Vagina (tissue), 2 donors: ENCODE results near the gene NUP88. TPM values are rescaled to one million over a fixed set of nuclear protein-coding genes. Genes with fewer than 3 reads are reported as not detected.

Experiments
- DNase-seq, 2 donors: peaks; one replicate each; pipeline ENCODE4 v3.0.0-alpha.2; 2017; ENCODE audit errors: extremely low spot score in 2 of 2
- H3K27ac ChIP-seq: fragments of 200-600 bp; sonication (generic); one replicate; pipeline ENCODE4 v1.5.1; 2019
- H3K27me3 ChIP-seq: fragments of 200-600 bp; sonication (generic); one replicate; pipeline ENCODE4 v1.5.1; 2019
- H3K36me3 ChIP-seq, 2 donors: fragments of 200-600 bp; sonication (generic); one replicate each; pipeline ENCODE4 v1.5.1; 2017 to 2019
- H3K4me1 ChIP-seq: fragments of 200-600 bp; sonication (generic); one replicate; pipeline ENCODE4 v1.5.1; 2019
- H3K4me3 ChIP-seq, 2 donors: fragments of 200-600 bp; sonication (generic); 1 replicate in 1 of 2; 2 replicates in 1 of 2; pipeline ENCODE4 v1.5.1; 2016 to 2019
- H3K9me3 ChIP-seq: fragments of 200-600 bp; sonication (generic); one replicate; pipeline ENCODE4 v1.5.1; 2019
- POLR2A ChIP-seq, 2 donors: fragments of 450-650 bp; IDR thresholded peaks; one replicate each; pipeline ENCODE4 v1.6.1; 2017; ENCODE audit warnings: antibody characterized with exemption in 2 of 2, mild to moderate bottlenecking in 2 of 2, moderate library complexity in 2 of 2
- POLR2AphosphoS5 ChIP-seq, 2 donors: sonication (generic); formaldehyde crosslinking; IDR thresholded peaks; one replicate each; pipeline ENCODE4 v1.9.0; 2017; ENCODE audit warnings: antibody characterized with exemption in 2 of 2, mild to moderate bottlenecking in 2 of 2, low read depth in 1 of 2; ENCODE audit not compliant: insufficient read depth in 1 of 2
- intact Hi-C: fragments of 100-400 bp; cut with DNase I; formaldehyde crosslinking; loops from one replicate; pipeline ENCODE4 v1.15.1; 2023
- total RNA-seq: library from RNA; depleted of rRNA; stranded (reverse); fragments of >200 nt; gene quantifications from one replicate; pipeline ENCODE4 v1.2.3, GENCODE V29; 2016
- TF ChIP-seq, protein P1 (sequence below), 3 experiments: fragments of 450-650 bp in 2 of 3; fragments of 200-600 bp in 1 of 3; sonication (generic) in 1 of 3; IDR thresholded peaks; one replicate each; pipeline ENCODE4 v1.5.1; 2017 to 2019; ENCODE audit warnings: antibody characterized with exemption in 3 of 3, mild to moderate bottlenecking in 2 of 3, moderate library complexity in 2 of 3

Gene NUP88
- total RNA-seq, 1 donor from 2014 or later = 72.2 TPM

DNA sequence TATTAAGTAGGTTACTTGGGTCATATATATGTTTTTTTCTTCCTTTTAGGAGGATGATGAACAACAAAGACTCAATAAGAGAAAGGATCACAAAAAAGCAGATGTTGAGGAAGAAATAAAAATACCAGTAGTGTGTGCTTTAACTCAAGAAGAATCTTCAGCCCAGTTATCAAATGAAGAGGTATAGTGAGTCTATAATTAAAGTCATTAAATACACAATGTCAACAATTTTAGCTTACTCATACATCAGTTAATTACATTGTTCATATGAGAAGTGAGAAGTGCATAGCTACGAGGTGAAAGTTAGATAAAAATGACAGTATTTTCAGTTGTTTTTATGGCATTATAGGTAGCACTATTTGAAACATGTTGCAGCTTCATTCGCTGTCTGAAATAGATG lies 65.2 kb downstream of the NUP88 start:
- intact Hi-C loops = no loop called here
- H3K27me3 ChIP-seq = no peaks in the 10 kb centered on the region
- no peak overlapping the region for H3K27ac ChIP-seq
- no peaks in the 10 kb centered on the region for H3K9me3 ChIP-seq
- H3K4me1 ChIP-seq = no peaks in the 10 kb centered on the region
- H3K4me3 ChIP-seq = no peak overlapping the region
- peaks cover 5 to 65% of the 10 kb centered on the region in 2 donors for H3K36me3 ChIP-seq
- DNase-seq = no peak
- TF ChIP-seq, protein P1, sequence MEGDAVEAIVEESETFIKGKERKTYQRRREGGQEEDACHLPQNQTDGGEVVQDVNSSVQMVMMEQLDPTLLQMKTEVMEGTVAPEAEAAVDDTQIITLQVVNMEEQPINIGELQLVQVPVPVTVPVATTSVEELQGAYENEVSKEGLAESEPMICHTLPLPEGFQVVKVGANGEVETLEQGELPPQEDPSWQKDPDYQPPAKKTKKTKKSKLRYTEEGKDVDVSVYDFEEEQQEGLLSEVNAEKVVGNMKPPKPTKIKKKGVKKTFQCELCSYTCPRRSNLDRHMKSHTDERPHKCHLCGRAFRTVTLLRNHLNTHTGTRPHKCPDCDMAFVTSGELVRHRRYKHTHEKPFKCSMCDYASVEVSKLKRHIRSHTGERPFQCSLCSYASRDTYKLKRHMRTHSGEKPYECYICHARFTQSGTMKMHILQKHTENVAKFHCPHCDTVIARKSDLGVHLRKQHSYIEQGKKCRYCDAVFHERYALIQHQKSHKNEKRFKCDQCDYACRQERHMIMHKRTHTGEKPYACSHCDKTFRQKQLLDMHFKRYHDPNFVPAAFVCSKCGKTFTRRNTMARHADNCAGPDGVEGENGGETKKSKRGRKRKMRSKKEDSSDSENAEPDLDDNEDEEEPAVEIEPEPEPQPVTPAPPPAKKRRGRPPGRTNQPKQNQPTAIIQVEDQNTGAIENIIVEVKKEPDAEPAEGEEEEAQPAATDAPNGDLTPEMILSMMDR (IDR thresholded peaks at IDR 0.05) = no peak
- no peak for TF ChIP-seq POLR2A (IDR thresholded peaks at IDR 0.05)

DNA sequence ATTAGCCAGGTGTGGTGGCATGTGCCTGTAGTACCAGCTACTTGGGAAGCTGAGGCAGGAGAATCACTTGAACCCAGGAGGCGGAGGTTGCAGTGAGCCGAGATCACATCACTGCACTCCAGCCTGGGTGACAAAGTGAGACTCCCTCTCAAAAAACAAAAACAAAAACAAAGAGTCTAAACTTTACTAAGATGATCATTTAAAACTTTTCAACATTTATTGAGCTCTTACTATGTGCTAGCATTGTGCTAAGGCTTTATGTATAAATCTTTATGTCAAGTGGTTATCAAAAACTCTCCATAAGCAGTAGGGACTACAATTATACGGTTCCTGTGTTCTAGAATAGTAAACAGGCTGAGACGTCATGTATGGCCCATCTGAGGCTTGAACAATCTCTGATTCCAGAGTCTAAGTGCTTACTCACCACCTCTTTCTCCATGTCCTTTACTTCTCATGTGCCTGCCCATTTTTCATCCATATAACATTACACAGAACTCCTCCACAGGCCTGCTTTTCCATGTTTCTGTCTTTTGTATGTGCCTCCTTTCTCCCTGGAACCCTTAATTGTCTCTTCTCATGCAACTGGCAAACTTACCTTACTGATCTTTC lies 66.7 kb downstream of the NUP88 start:
- Histone ChIP-seq H3K4me1 (no peaks in the 10 kb centered on the region), H3K36me3 (peaks cover 5 to 68% of the 10 kb centered on the region in 2 donors), H3K9me3 (no peaks in the 10 kb centered on the region), H3K4me3 (no peak overlapping the region), H3K27ac (no peak overlapping the region), H3K27me3 (no peaks in the 10 kb centered on the region)
- TF ChIP-seq POLR2AphosphoS5 (IDR thresholded peaks at IDR 0.05; ENCODE audit: insufficient read depth in 1 of 2, low read depth in 1 of 2) (no peak), POLR2A (IDR thresholded peaks at IDR 0.05) (no peak)
- TF ChIP-seq, protein P1 (IDR thresholded peaks at IDR 0.05) = no peak
- intact Hi-C loops = no loop called here
- no peak for DNase-seq

DNA sequence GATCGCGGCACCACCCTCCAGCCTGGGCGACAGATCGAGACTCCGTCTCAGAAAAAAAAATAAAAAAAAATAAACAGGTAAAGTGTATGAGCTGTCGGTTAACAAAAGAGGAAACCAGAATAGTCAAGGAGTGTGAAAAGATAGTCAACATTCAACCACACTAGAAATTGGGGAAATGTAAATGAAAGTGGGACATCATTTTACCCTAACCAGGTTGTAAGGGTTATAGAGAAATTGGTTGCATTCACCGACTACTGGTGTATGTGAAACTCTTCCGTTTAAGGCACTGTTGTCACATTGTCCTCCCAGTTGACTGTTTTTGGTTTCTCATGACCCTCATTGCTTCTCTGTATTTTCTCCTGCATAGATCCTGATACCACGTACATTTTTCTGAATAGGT lies 74.5 kb downstream of the NUP88 start:
- intact Hi-C loops = no loop called here
- TF ChIP-seq POLR2AphosphoS5 (IDR thresholded peaks at IDR 0.05; ENCODE audit: insufficient read depth in 1 of 2, low read depth in 1 of 2) (no peak), POLR2A (IDR thresholded peaks at IDR 0.05) (no peak)
- TF ChIP-seq, protein P1 (IDR thresholded peaks at IDR 0.05) = no peak
- no peak overlapping the region for H3K27ac ChIP-seq
- DNase-seq = no peak
- no peaks in the 10 kb centered on the region for H3K27me3 ChIP-seq
- no peaks in the 10 kb centered on the region for H3K4me1 ChIP-seq
- H3K4me3 ChIP-seq = no peak overlapping the region
- H3K9me3 ChIP-seq = no peaks in the 10 kb centered on the region
- peaks cover 0 to 27% of the 10 kb centered on the region in 2 donors for H3K36me3 ChIP-seq

Other genes with a start within 250 kb of the NUP88 start
- gene ZNF594, start 227.8 kb downstream of the NUP88 start, total RNA-seq = 13.8 TPM
- gene SCIMP, start 184.8 kb downstream of the NUP88 start, total RNA-seq = 2.2 TPM
- 33.4 TPM for gene RABEP1, start 137.4 kb downstream of the NUP88 start, total RNA-seq
- 43.5 TPM for gene RPAIN, start 520 bp upstream of the NUP88 start, total RNA-seq
- gene C1QBP, start 19.5 kb upstream of the NUP88 start, total RNA-seq = 97.0 TPM
- 14.0 TPM for gene DHX33, start 49.3 kb upstream of the NUP88 start, total RNA-seq
- 23.1 TPM for gene DERL2, start 66.5 kb upstream of the NUP88 start, total RNA-seq
- gene MIS12, start 66.9 kb upstream of the NUP88 start, total RNA-seq = 9.3 TPM
- 83.7 TPM for gene NLRP1, start 164.8 kb upstream of the NUP88 start, total RNA-seq